22Rv1 (cell line): ENCODE data around the gene ERGIC1.

ENCODE experiments used
- H3K27ac ChIP-seq: fragments of 450-650 bp; 2 replicates; pipeline ENCODE4 v1.5.1; 2017
- CTCF ChIP-seq: fragments of 450-650 bp; IDR thresholded peaks from 2 replicates; pipeline ENCODE4 v1.5.1; 2017; ENCODE audit warnings: mild to moderate bottlenecking
- ZFX ChIP-seq: fragments of 450-650 bp; IDR thresholded peaks from 2 replicates; pipeline ENCODE4 v1.6.1; 2017; ENCODE audit warnings: antibody characterized with exemption, borderline replicate concordance

Gene ERGIC1

GRCh38 chr5:172909931-172910502 is 76.0 kb downstream of the ERGIC1 start:
- H3K27ac ChIP-seq, result no peak overlapping the region
- TF ChIP-seq ZFX, result no peak
- TF ChIP-seq CTCF, result no peak

DNA sequence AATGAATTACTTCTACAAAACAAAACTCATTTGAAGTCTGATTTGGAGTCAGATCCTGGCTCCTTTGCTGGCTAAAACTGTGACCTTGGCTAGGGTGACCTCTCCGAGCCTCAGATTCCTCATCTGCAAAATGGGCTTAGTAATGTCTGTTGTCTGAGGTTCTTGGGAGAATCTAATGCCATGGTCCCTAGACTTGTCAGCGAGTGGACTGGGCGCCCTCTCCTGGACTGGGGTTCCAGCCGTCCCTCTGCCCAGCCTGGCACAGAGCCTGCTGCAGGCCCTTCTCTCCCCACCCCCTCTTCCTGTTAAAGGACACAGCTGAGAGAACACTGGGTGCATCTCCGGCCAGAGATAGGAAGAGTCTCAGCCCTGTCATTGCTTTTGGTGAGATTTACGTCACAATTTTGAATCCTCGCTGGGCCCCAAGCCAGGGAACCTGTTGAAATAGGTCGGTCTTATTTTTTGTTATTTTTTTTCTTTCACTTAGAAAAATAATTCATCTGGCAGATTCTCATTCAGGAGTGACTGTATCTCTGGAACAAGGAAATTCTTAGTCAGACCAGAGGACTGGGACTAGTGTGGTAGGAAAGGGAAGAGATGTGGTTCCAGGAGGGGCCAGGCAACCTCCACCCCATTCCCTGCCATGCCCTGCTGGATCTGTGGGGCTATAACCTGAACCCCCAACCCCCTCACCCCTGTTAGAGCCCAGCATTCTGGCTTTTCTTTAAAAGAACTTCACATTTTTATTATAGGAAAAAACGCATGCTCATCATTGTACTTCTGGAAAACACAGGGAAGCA is 77.0 kb downstream of the ERGIC1 start:
- H3K27ac ChIP-seq, result no peak overlapping the region
- TF ChIP-seq CTCF (no peak), ZFX (no peak)

DNA sequence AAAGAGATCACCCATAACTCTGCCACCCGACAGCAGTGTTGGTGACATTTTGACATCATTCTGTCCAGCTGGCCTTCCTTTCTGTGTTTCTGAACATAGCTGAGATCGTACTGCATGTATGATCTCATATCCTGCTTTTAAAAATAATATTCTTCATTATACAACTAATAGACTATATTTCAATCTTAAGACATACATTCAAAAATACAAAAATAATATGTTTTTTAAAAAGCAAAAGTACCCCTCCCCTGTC is 77.5 kb downstream of the ERGIC1 start:
- TF ChIP-seq CTCF, result no peak
- no peak for TF ChIP-seq ZFX
- H3K27ac ChIP-seq, result no peak overlapping the region

DNA sequence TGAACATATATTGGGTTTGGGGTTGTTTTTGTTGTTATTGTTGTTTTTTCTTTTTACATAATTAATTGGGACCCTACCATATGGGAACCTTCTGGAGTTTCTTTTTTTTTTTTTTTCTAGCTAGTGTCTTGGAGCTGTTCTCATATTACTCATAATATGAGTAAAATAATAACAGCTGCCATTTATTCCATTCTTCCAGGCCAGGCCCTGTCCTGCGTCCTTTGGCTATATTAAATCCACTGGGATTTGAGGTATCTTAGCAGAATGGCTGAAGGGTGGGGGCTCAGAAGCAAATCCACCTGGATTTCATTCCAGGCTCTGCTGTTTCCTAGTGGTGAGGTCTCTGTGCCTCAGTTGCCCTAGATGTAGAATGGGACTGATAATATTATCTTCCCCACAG is 77.9 kb downstream of the ERGIC1 start:
- no peak for TF ChIP-seq CTCF
- TF ChIP-seq ZFX, result no peak
- no peak overlapping the region for H3K27ac ChIP-seq

GRCh38 chr5:172913117-172913850 is 79.2 kb downstream of the ERGIC1 start:
- TF ChIP-seq CTCF, result no peak
- TF ChIP-seq ZFX, result no peak
- H3K27ac ChIP-seq, result no peak overlapping the region

- TF ChIP-seq ZFX, result no peak
- TF ChIP-seq CTCF, result no peak
- H3K27ac ChIP-seq, result no peak overlapping the region
Observed at GRCh38 chr5:172915514-172915913, 81.5 kb downstream of the ERGIC1 start.
